OCI-LY7 (cell line): Measurements from ENCODE around the gene SAMD8. TPM values are rescaled to one million over a fixed set of nuclear protein-coding genes. Genes with fewer than 3 reads are reported as not detected.
"Not testable (repeated sequence)": the region's sequence is repeated elsewhere in the genome, so short reads cannot be mapped to it uniquely, and the experiment has no call there.

Experiments
- BruUV-seq: library from RNA; stranded (reverse); fragments of 400-500 nt; replicated peaks from 2 replicates; lab custom pipeline; 2021; lab: Mats Ljungman, UMichigan
- CTCF ChIA-PET: fragments of 300-600 bp; sonication (Branson Sonifier 250); formaldehyde crosslinking; loops from one replicate; lab custom pipeline; 2022; ENCODE audit warnings: antibody characterized with exemption; ENCODE audit not compliant: unreplicated experiment; lab: Charles Lee
- POLR2A ChIA-PET: fragments of 300-600 bp; sonication (Branson Sonifier 250); formaldehyde crosslinking; loops from one replicate; lab custom pipeline; 2022; ENCODE audit warnings: antibody characterized with exemption; lab: Charles Lee
- DNase-seq: peaks from one replicate; pipeline ENCODE4 v3.0.0-alpha.2; 2015; ENCODE audit warnings: low spot score
- H2AFZ ChIP-seq: fragments of 200-600 bp; sonication (generic), shearing (Covaris generic); 2 replicates; pipeline ENCODE4 v1.6.1; 2014; ENCODE audit warnings: mild to moderate bottlenecking, antibody characterized with exemption, low read length, moderate library complexity
- H3K27ac ChIP-seq: fragments of 200-600 bp; sonication (generic); 2 replicates; pipeline ENCODE4 v1.5.1; 2014; ENCODE audit warnings: mixed run types, low read depth, mild to moderate bottlenecking, moderate library complexity, low read length, inconsistent platforms; ENCODE audit not compliant: poor library complexity, severe bottlenecking
- H3K36me3 ChIP-seq: fragments of 200-600 bp; sonication (generic); 2 replicates; pipeline ENCODE4 v1.6.1; 2014; ENCODE audit warnings: mild to moderate bottlenecking, antibody characterized with exemption, low read length, moderate library complexity, mixed read lengths; ENCODE audit not compliant: insufficient read depth
- H3K4me1 ChIP-seq: fragments of 200-600 bp; sonication (generic); 2 replicates; pipeline ENCODE4 v1.5.1; 2014; ENCODE audit warnings: mild to moderate bottlenecking, low read length; ENCODE audit not compliant: insufficient read depth, poor library complexity, severe bottlenecking
- H3K4me2 ChIP-seq: fragments of 200-600 bp; sonication (generic); 2 replicates; pipeline ENCODE4 v1.6.1; 2014; ENCODE audit warnings: mild to moderate bottlenecking, low read length
- H3K4me3 ChIP-seq: fragments of 200-600 bp; sonication (generic); 2 replicates; pipeline ENCODE4 v1.5.1; 2014; ENCODE audit warnings: mild to moderate bottlenecking, low read depth, low read length; ENCODE audit not compliant: poor library complexity, severe bottlenecking
- H3K79me2 ChIP-seq: fragments of 200-600 bp; sonication (generic); 2 replicates; pipeline ENCODE4 v1.6.1; 2016; ENCODE audit warnings: low read depth, mild to moderate bottlenecking, low read length, moderate library complexity, mixed read lengths; ENCODE audit not compliant: insufficient read depth
- H3K9me2 ChIP-seq: fragments of 200-600 bp; sonication (generic); 2 replicates; pipeline ENCODE4 v1.6.1; 2016; ENCODE audit warnings: mild to moderate bottlenecking, low read length, mixed read lengths; ENCODE audit not compliant: insufficient read depth
- H3K9me3 ChIP-seq: fragments of 200-600 bp; sonication (generic); 2 replicates; pipeline ENCODE4 v1.6.1; 2014; ENCODE audit warnings: mild to moderate bottlenecking, mixed run types, low read length, mixed read lengths
- H4K20me1 ChIP-seq: fragments of 200-600 bp; sonication (generic); 2 replicates; pipeline ENCODE4 v1.6.1; 2014; ENCODE audit warnings: mild to moderate bottlenecking, antibody characterized with exemption, low read length, moderate library complexity, mixed read lengths; ENCODE audit not compliant: insufficient read depth
- EZH2phosphoT487 ChIP-seq: fragments of 200-600 bp; sonication (generic); IDR thresholded peaks from 2 replicates; pipeline ENCODE4 v1.6.1; 2018; ENCODE audit warnings: low read depth, borderline replicate concordance, mild to moderate bottlenecking, mixed run types, antibody characterized with exemption, low read length, moderate library complexity, mixed read lengths
- intact Hi-C: fragments of 100-400 bp; cut with micrococcal nuclease; formaldehyde crosslinking; loops from one replicate; pipeline ENCODE4 v1.10.0; 2022; ENCODE audit not compliant: unreplicated experiment
- total RNA-seq, 2 experiments: library from RNA; depleted of rRNA in 1 of 2; stranded (reverse); fragments of >200 nt in 1 of 2; shearing (Covaris generic) in 1 of 2; gene quantifications; 2 replicates each; pipeline ENCODE4 v1.2.3, GENCODE V29; 2014 to 2022
- TF ChIP-seq, protein P1 (sequence below): fragments of 200-600 bp; sonication (generic); conservative IDR thresholded peaks from 2 replicates; pipeline ENCODE4 v1.5.1; 2014; ENCODE audit warnings: mild to moderate bottlenecking, antibody characterized with exemption, low read length, moderate library complexity, mixed read lengths

Gene SAMD8
- total RNA-seq, 2 experiments from 2014 or later: 8.8 to 16.7 TPM

DNA sequence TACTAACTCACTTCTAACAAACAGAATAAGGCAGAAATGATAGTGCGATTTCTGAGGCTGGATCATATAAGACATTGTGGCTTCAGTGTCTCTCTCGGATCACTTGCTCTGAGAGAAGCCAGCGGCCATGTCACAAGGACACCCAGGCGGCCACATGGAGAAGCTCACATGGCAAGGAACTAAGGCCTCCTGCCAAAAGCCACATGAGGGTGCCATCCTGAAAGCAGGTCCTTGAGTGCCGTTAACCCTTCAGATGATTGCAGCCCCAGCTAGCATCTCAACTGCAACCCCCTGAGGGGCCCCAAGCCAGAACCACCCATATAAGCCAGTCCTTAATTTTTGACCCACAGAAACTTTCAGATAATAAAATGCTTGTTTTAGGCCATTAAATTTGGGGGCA, 92.3 kb downstream of the SAMD8 start:
- TF ChIP-seq, protein P1, sequence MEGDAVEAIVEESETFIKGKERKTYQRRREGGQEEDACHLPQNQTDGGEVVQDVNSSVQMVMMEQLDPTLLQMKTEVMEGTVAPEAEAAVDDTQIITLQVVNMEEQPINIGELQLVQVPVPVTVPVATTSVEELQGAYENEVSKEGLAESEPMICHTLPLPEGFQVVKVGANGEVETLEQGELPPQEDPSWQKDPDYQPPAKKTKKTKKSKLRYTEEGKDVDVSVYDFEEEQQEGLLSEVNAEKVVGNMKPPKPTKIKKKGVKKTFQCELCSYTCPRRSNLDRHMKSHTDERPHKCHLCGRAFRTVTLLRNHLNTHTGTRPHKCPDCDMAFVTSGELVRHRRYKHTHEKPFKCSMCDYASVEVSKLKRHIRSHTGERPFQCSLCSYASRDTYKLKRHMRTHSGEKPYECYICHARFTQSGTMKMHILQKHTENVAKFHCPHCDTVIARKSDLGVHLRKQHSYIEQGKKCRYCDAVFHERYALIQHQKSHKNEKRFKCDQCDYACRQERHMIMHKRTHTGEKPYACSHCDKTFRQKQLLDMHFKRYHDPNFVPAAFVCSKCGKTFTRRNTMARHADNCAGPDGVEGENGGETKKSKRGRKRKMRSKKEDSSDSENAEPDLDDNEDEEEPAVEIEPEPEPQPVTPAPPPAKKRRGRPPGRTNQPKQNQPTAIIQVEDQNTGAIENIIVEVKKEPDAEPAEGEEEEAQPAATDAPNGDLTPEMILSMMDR: no peak
- TF ChIP-seq EZH2phosphoT487: no peak
- CTCF ChIA-PET: interaction anchor here (1.1 kb wide), 1 partner anchor 15 kb away, joined by 3 read pairs; no protein-coding TSS in a partner anchor

DNA sequence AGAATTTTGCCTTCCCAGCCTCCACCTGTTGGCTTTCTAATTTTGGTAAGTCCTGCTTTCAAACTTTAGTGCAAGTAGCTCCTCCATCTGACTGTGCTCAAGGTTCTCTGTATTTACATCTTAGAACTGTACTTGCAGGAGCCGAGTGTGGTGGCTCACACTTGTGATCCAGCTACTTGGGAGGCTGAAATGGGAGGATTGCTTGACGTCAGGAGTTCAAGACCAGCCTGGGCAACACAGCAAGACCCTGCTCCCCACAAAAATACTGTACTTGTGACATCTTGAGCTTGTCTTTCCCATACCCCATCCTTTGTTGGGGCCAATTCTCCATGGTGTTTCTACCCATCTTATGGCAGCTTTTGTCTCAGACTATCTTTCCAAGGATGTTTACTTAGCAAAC, 94.5 kb downstream of the SAMD8 start:
- ChIA-PET POLR2A (interaction anchor here (0.6 to 1.1 kb wide), 2 partner anchors 28 to 91 kb away, joined by 3 to 4 read pairs; no protein-coding TSS in a partner anchor), CTCF (no interaction called here)
- H3K4me3 ChIP-seq: no peak overlapping the region
- peaks cover 2% of the 10 kb centered on the region for H3K79me2 ChIP-seq
- TF ChIP-seq, protein P1: no peak
- TF ChIP-seq EZH2phosphoT487: no peak
- no peaks in the 10 kb centered on the region for H3K36me3 ChIP-seq
- H4K20me1 ChIP-seq: no peaks in the 10 kb centered on the region
- DNase-seq: no peak
- H2AFZ ChIP-seq: no peak overlapping the region
- no peaks in the 10 kb centered on the region for H3K9me3 ChIP-seq
- no peak overlapping the region for H3K27ac ChIP-seq
- H3K4me2 ChIP-seq: no peak overlapping the region
- H3K9me2 ChIP-seq: no peaks in the 10 kb centered on the region
- BruUV-seq: no TSS peak
- intact Hi-C loops: no loop called here
- H3K4me1 ChIP-seq: peaks cover 8% of the 10 kb centered on the region

More for the DNA sequence above, 92.3 kb downstream of the SAMD8 start:
- H3K27ac ChIP-seq: no peak overlapping the region
- POLR2A ChIA-PET: interaction anchor here (0.7 kb wide), 1 partner anchor 72 kb away, joined by 3 read pairs; no protein-coding TSS in a partner anchor
- intact Hi-C loops: no loop called here
- H4K20me1 ChIP-seq: no peaks in the 10 kb centered on the region
- H3K79me2 ChIP-seq: no peaks in the 10 kb centered on the region
- no peaks in the 10 kb centered on the region for H3K9me3 ChIP-seq
- no TSS peak for BruUV-seq
- H3K36me3 ChIP-seq: no peaks in the 10 kb centered on the region
- no peak overlapping the region for H3K4me3 ChIP-seq
- DNase-seq: no peak
- no peaks in the 10 kb centered on the region for H3K4me1 ChIP-seq
- H3K9me2 ChIP-seq: no peaks in the 10 kb centered on the region
- no peak overlapping the region for H3K4me2 ChIP-seq
- H2AFZ ChIP-seq: no peak overlapping the region

DNA sequence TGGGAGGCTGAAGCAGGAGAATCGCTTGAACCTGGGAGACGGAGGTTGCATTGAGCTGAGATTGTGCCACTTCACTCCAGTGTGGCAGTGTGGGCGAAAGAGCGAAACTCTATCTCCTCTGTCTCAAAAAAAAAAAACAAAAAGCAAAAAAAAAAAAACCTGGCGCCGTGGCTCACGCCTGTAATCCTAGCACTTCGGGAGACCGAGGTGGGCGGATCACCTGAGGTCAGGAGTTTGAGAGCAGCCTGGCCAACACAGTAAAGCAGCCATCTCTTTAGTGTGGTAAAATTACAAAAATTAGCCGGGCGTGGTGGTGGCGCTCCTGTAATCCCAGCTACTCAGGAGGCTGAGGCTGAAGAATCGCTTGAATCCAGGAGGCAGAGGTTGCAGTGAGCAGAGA, 95.2 kb downstream of the SAMD8 start:
- CTCF ChIA-PET: not testable (repeated sequence)

More for the DNA sequence above, 95.2 kb downstream of the SAMD8 start:
- H3K79me2 ChIP-seq, H3K4me1 ChIP-seq, intact Hi-C loops, DNase-seq, BruUV-seq, H2AFZ ChIP-seq, H4K20me1 ChIP-seq, H3K9me3 ChIP-seq, H3K4me2 ChIP-seq, POLR2A ChIA-PET, H3K4me3 ChIP-seq, H3K9me2 ChIP-seq, H3K36me3 ChIP-seq, H3K27ac ChIP-seq: not testable (repeated sequence)
